G401 (cell line): ENCODE measurements around the gene ZNF737. TPM values are rescaled to one million over a fixed set of nuclear protein-coding genes. Genes with fewer than 3 reads are reported as not detected.
A peak's percentile ranks its signal among the peaks of the same experiment; 100 is the strongest.
"Not testable (repeated sequence)": the region's sequence is repeated elsewhere in the genome, so short reads cannot be mapped to it uniquely, and the experiment has no call there.

Source experiments
- DNase-seq: peaks from one replicate; pipeline ENCODE4 v3.0.0-alpha.2; 2015; ENCODE audit warnings: low spot score
- in situ Hi-C: cut with HindIII; loops from 2 replicates; pipeline ENCODE4 v1.10.0; 2016; ENCODE audit warnings: low sequenced_read_pairs, mixed read lengths
- total RNA-seq: library from RNA; depleted of rRNA; stranded (reverse); fragments of >200 nt; shearing (Covaris generic); gene quantifications from 2 replicates; pipeline ENCODE4 v1.2.3, GENCODE V29; 2014; rRNA removed

The ZNF737 gene
- total RNA-seq: 0.55 and 3.5 TPM in 2 replicates

DNA sequence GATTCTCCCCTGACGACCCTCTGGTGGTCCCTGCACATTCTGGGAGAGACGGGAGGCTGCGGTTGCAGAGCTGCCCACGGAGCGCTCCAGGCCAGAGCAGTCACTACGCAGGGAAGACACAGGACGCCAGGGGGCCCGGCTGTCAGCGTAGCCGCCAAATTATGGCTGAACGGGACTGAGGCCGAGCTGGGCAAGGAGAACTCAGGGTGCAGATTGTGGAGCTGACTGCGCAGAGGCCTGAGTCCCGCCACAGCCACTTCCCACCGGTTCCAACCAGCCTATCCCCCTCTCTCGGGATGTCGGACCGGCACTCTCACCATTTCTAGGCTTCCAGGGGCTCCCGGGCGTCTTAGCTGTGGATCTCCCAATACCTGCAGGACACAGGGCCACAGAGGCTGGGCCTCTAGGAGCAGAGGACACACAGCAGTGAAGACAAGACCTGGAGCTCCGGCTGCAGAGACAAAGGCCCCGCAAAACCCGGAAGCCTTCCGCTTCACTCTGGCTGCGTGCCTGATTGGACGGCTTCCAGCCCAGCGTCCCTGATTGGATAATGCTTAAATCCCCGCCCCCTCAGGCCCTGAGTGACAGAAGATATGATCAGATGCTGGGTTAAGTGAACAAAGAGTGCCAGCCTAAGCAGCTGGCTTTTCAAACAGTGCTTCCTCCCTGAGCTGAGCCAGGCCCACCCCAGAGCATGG, at the start of gene ZNF737:
ZNF737 (minus strand) TSS at position 461 of the 698 bp plus-strand sequence; CDS start at position 320, 141 bp downstream.
- DNase-seq: peak; percentile 96
- in situ Hi-C loops: no loop called here

- in situ Hi-C loops, DNase-seq: not testable (repeated sequence)
These were observed 49.4 kb upstream of the ZNF737 start for GRCh38 chr19:20614971-20615370.

GRCh38 chr19:20612711-20613316, 47.2 kb upstream of the ZNF737 start:
- in situ Hi-C loops: no loop called here
- no peak for DNase-seq

DNA sequence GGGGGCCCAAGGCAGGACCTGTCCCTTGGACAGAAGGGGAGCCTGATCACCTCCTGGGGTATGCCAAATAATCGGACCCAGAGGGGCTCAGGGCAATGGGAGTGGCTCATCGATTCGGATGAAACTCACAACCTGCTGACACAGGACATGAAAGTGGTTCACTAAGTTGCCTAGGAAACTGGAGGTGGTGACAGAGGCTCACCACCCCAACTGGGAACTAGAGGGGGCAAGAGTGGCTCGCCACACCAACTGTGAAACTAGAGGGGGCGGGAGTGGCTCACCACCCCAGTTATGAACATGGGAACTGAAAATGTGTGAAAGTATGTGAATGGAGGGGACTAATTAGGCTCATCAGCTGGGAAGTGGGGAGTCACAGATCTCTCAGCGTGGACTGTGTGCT, 46.3 kb upstream of the ZNF737 start:
- no peak for DNase-seq
- in situ Hi-C loops: no loop called here

GRCh38 chr19:20607943-20608342, 42.4 kb upstream of the ZNF737 start:
- no peak for DNase-seq
- in situ Hi-C loops: no loop called here

- in situ Hi-C loops: no loop called here
These were observed 7.0 kb downstream of the ZNF737 start for GRCh38 chr19:20558571-20558970.

DNA sequence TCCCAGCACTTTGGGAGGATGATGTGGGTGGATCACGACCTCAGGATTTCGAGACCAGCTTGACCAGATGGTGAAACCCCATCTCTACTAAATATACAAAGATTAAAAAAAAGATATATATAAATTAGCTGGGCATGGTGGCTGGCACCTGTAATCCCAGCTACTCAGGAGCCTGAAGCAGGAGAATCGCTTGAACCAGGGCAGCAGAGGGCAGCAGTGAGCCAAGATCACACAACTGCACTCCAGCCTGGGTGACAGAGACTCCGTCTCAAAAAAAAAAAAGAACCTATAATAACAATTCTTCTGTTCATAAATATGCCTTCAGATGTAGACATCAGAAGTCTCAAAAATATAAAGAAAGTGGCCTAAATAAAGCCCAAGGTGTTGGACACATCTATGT, 7.6 kb downstream of the ZNF737 start:
- no peak for DNase-seq
- in situ Hi-C loops: no loop called here

More at GRCh38 chr19:20558571-20558970, 7.0 kb downstream of the ZNF737 start:
- DNase-seq: no peak

- in situ Hi-C loops, DNase-seq: not testable (repeated sequence)
These were observed 20.8 kb downstream of the ZNF737 start for GRCh38 chr19:20544667-20545333.

DNA sequence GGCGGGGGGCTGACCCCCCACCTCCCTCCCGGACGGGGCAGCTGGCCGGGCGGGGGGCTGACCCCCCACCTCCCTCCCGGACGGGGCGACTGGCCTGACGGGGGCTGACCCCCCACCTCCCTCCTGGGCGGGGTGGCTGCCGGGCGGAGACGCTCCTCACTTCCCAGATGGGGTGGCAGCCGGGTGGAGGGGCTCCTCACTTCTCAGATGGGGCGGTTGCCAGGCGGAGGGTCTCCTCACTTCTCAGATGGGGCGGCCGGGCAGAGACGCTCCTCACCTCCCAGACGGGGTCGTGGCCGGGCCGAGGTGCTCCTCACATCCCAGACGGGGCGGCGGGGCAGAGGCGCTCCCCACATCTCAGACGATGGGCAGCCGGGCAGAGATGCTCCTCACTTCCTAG, 35.3 kb downstream of the ZNF737 start:
- in situ Hi-C loops, DNase-seq: not testable (repeated sequence)

GRCh38 chr19:20513189-20513904, 52.2 kb downstream of the ZNF737 start:
- DNase-seq: no peak
- in situ Hi-C loops: no loop called here

DNA sequence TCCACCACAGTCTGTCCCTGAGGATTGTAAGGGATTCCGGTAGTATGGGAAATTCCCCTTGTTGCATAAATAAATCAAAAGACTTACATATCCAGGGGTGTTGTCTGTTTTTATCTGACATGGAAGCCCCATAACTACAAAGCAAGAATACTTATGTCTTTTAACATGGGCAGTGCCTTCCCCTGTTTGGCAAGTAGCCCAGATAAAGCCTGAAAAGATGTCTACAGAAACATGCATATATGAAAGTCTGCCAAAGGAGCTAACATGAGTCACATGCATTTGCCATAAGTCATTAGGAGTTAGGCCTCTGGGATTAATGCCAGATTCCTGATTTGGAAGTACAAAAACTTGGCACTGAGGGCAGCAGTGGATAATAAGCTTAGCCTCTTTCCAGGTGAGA, 62.1 kb downstream of the ZNF737 start:
- in situ Hi-C loops: no loop called here
- no peak for DNase-seq

Other genes starting within 250 kb of the ZNF737 start
- 1.2 and 2.5 TPM in 2 replicates for gene ZNF626, start 95.8 kb upstream of the ZNF737 start, total RNA-seq
- gene ZNF66, start 210.5 kb upstream of the ZNF737 start, total RNA-seq: 1.9 TPM in 1 of 2 replicates, not detected in the other